HG03135 (cell line): ENCODE data around the gene AP5M1.
"Not testable (repeated sequence)": the region's sequence is repeated elsewhere in the genome, so short reads cannot be mapped to it uniquely, and the experiment has no call there.

Experiments used
- ATAC-seq: cut with Tn5 transposase; IDR thresholded peaks from one replicate; pipeline ENCODE4 v1.9.1; 2021; ENCODE audit warnings: mild to moderate bottlenecking, moderate library complexity; ENCODE audit not compliant: unreplicated experiment

Gene AP5M1

GRCh38 chr14:57291692-57292647 is 23.2 kb downstream of the AP5M1 start:
- no peak for ATAC-seq

DNA sequence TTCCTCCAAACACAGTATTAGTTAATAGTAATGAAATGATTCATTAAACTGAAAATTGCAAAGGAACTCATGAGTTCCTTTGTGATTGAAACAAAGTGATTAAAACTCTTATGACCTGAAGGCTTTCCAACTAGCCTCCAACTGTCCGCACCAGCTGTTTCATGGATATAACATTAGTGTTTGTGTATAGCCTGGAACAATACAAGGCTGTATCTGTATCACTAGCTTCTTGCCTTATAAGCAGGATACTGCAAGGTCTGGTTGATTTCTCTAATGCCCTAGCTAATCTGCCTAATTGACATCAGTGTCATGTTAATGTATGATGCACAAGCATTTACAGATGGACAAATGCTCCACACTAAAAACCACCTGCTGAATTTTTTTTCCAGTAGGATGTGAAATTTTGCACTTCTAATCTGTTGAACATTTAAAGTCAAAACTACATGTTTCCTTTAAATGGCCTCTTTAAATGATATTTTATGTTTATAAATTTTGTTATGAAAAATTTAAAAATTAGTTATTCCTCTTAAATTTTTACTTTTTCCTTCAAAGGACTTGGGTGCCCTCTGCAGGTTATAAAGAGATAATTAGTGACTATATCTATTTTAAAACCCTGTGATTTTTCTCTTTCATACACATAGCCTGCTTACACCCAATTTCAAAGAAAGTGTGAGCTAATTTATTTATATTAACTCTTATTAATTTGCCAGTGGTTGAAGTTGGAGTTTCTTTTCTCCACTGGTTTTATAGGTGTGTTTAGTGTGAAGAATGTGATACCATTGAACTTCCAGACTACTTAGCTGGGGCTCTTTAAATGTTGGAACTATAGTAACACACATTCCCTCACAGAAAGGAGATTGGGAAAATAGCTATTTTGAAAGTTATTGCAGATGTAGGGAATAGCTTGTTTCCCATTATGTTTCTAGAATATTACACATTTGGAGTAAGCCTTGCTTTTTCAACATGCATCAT is 25.4 kb downstream of the AP5M1 start:
- ATAC-seq, result no peak

- ATAC-seq, result no peak
Measured at GRCh38 chr14:57295239-57295638, 26.5 kb downstream of the AP5M1 start.

- ATAC-seq, result no peak
Measured at GRCh38 chr14:57297852-57298251, 29.1 kb downstream of the AP5M1 start.

GRCh38 chr14:57299511-57299910 is 30.7 kb downstream of the AP5M1 start:
- no peak for ATAC-seq

DNA sequence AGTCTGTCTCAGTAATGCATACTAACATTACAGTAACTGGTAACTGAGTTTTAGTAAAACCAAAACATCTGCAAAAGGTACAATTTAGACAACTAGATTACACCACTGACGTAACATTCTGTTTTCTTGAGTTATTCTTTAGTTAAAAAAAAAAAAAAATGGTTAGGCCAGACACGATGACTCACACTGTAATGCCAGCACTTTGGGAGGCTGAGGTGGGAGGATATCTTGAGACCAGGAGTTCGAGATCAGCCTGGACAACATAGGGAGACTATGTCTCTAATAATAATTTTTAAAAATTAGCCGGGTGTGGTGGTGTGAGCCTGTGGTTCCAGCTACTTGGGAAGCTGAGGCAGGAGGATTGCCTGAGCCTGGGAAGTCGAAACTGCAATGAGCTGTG is 34.1 kb downstream of the AP5M1 start:
- no peak for ATAC-seq

DNA sequence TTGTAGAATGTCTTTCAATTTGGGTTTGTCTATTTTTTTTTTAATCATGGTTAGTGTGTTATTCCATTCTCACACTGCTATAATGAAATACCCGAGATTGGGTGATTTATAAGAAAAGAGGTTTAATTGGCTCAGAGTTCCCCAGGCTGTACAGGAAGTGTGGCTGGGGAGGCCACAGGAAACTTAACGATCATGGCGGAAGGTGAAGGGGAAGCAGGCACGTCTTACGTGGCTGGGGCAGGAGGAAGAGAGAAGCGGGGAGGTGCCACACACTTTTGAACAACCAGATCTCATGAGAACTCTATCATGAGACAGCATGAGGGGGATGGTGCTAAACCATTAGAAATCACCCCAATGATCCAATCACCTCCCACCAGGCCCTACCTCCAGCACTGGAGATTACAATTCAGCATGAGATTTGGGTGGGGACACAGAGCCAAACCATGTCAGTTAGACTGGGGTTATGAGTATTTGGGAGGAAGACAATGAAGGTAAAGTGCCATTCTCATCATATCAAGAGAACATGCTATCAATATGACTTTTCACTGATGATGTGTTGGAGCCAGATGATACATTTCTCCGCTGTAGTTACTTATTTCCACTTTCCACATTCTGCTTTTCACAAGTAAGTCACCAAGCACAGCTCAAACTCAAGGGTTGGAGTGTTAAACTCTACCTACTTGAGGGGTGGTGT is 45.8 kb downstream of the AP5M1 start:
- ATAC-seq, result no peak

DNA sequence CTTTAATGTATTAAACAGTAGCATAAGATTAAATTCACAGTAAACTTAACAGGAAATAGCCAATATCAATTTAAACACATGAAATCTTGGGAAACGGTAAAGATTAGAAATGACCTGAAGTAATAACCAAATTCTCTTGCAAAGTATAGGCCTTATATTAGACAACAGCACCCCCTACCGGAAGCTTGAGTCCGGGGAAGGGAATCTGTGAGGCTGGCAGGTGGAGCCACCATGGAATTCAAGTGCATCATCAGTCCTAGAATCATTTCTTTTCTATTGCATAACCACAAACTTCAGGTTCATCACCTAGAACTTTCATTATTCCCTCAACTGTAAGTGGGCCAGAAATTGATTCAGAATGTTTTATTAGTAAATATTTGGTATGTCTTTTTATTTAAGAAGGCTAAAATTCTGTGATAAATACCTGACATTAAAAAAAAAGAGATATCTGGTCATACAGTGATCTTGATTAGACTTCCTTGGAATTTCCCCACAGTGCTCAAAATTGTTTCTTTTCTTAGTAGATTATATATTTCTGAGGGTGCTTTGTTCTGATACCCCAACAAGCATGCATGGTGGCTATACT is 48.6 kb downstream of the AP5M1 start:
- no peak for ATAC-seq

DNA sequence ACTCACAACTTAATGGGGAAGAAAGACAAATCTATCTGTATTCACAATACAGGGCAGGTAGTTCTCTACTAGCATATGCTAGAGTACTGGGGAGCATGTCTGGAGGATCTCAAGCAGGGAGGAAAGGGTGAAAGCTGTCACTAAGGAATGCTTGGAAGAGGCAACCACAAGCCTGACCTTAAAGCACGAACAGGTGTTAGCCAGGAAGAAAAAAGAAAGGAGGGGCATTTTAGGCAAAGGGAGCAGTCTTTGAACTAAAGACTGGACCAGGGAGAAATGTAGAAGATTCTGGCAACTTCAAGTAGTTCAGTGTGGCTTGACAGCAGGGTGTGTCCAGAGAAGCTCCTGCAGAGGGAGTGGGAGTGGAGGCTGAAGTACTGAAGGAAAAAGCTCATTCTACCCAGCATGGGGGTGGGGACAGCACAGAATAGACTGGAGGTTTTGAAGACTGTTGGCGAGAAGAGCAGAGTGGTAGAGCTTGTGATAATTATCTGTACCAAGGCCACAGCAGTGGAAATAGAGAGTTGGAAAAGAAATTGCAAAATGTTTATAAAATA is 50.9 kb downstream of the AP5M1 start:
- ATAC-seq, result no peak

GRCh38 chr14:57323721-57324120 is 55.0 kb downstream of the AP5M1 start:
- no peak for ATAC-seq

GRCh38 chr14:57326253-57326652 is 57.5 kb downstream of the AP5M1 start:
- no peak for ATAC-seq

DNA sequence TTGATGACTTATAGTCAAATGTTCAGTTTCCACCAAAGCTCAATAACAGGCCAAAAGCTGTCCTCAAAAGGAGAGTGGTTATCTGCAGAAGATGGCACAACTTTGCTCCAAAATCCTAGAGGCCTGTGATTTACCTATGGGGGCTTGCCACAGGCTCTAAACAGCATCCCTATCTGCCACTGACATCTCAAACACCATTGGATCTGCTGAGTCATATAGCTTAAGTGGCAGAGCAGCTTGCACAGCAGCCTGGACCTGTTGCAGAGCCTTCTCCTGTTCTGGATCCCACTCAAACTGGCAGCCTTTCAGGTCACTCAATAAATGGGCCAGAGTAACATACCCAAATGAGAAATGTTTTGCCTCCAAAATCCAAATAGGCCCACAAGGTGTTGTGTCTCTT is 61.1 kb downstream of the AP5M1 start:
- no peak for ATAC-seq

GRCh38 chr14:57332475-57332874 is 63.7 kb downstream of the AP5M1 start:
- ATAC-seq, result not testable (repeated sequence)

- not testable (repeated sequence) for ATAC-seq
Measured at GRCh38 chr14:57333726-57334125, 65.0 kb downstream of the AP5M1 start.

DNA sequence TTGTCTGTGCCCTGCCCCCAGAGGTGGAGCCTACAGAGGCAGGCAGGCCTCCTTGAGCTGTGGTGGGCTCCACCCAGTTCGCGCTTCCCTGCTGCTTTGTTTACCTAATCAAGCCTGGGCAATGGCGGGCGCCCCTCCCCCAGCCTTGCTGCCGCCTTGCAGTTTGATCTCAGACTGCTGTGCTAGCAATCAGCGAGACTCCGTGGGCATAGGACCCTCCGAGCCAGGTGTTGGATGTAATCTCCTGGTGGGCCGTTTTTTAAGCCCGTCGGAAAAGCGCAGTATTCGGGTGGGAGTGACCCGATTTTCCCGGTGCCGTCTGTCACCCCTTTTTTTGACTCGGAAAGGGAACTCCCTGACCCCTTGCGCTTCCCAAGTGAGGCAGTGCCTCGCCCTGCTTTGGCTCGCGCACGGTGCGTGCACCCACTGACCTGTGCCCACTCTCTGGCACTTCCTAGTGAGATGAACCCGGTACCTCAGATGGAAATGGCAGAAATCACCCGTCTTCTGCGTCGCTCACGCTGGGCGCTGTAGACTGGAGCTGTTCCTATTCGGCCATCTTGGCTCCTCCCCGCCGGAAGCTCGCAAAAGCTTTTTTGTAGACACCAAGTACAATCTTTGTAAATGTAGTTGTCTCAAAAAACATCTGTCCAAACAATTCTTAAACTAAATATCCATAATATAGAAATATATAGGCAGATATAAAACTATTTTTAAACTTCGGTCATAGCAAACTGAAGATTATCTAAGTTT is 75.0 kb downstream of the AP5M1 start:
- not testable (repeated sequence) for ATAC-seq

GRCh38 chr14:57345106-57345505 is 76.3 kb downstream of the AP5M1 start:
- ATAC-seq, result no peak

- no peak for ATAC-seq
Measured at GRCh38 chr14:57346741-57347140, 78.0 kb downstream of the AP5M1 start.
